ENCODE results near the gene SERF2. TPM values are rescaled to one million over a fixed set of nuclear protein-coding genes. Genes with fewer than 3 reads are reported as not detected.

SERF2 gene
- total and polyA plus RNA-seq, 2 of the 13 experiments (the other 11 are each of a cell fraction or from before 2014, with no cell fraction given) = 811 to 1,257 TPM

DNA sequence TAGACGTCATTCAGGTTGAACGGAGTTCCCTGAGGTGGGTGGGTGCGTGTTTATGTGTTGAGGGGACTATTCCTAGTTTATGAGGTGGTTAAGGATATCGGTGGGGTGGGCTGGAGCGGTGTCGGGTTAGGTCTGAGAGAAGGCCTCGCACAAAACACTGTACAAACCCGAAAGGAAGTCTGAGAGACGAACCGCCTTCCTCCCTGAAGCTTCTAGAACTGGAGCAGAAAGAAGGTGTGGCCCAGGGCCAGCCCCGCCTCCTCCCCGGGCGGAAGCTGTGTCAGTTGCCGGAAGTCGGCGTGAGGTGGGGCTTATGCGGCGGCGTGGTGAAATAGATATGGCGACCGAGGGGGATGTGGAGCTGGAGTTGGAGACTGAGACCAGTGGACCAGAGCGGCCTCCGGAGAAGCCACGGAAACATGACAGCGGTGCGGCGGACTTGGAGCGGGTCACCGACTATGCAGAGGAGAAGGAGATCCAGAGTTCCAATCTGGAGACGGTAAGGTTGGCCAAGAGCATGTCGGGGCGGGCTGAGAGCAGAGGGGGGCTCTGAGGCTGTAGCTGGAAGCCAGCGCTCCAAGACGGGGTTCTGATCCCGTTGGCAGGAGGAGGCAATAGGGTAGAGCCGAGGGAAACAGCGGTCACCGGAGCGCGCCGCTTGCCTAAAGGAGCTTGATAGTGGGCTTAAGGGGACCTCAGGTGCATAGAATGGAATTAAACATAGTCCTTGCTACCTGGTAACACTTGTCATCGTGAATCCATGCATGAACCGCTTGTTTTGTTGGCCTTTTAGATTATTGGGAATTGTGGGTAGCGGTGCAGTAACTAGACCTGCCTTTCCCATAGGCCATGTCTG, 8.4 kb downstream of the SERF2 start, which contains the start of gene HYPK (continued):
- TF ChIP-seq ZNF772 (CRISPR knock-in tag; IDR thresholded peaks at IDR 0.05) (0 out of 2 replicates have a peak, but pooled peaks have one; percentile 37), NONO (IDR thresholded peaks at IDR 0.05) (no peak), NONO (CRISPR knock-in tag; conservative IDR thresholded peaks at IDR 0.05) (peak; percentile 81), MYC (CRISPR knock-in tag; IDR thresholded peaks at IDR 0.05; ENCODE audit: borderline replicate concordance) (peak; percentile 80), HOXA3 (CRISPR knock-in tag; IDR thresholded peaks at IDR 0.05) (peak; percentile 66; the same call in 1 of the 2 replicates), ZBTB42 (CRISPR knock-in tag; IDR thresholded peaks at IDR 0.05) (no peak), ZNF558 (CRISPR knock-in tag; IDR thresholded peaks at IDR 0.05; ENCODE audit: borderline replicate concordance) (peak; percentile 49; the same call in 1 of the 2 replicates), ZNF121 (CRISPR knock-in tag; IDR thresholded peaks at IDR 0.05) (no peak), NFYB (CRISPR knock-in tag; IDR thresholded peaks at IDR 0.05) (no peak), ZNF354B (CRISPR knock-in tag; IDR thresholded peaks at IDR 0.05) (no peak), ZNF225 (CRISPR knock-in tag; IDR thresholded peaks at IDR 0.05) (no peak), MEF2D (CRISPR knock-in tag; IDR thresholded peaks at IDR 0.05) (no peak), RAD21 (CRISPR knock-in tag; IDR thresholded peaks at IDR 0.05) (peak; percentile 4; the same call in 1 of the 2 replicates), ZNF737 (CRISPR knock-in tag; IDR thresholded peaks at IDR 0.05; ENCODE audit: borderline replicate concordance) (0 out of 2 replicates have a peak, but pooled peaks have one; percentile 24), ZNF747 (CRISPR knock-in tag; IDR thresholded peaks at IDR 0.05; ENCODE audit: borderline replicate concordance) (no peak), ZFP1 (CRISPR knock-in tag; IDR thresholded peaks at IDR 0.05) (no peak), KLF9 (CRISPR knock-in tag; IDR thresholded peaks at IDR 0.05; ENCODE audit: low read depth) (no peak), BHLHE40 (IDR thresholded peaks at IDR 0.05; ENCODE audit: low read length) (no peak), RFX3 (CRISPR knock-in tag; IDR thresholded peaks at IDR 0.05) (no peak), RORA (CRISPR knock-in tag; IDR thresholded peaks at IDR 0.05) (no peak), RNF2 (conservative IDR thresholded peaks at IDR 0.05; ENCODE audit: low read depth) (no peak), CEBPG (CRISPR knock-in tag; IDR thresholded peaks at IDR 0.05) (peak; percentile 21; the same call in 1 of the 2 replicates), IKZF4 (CRISPR knock-in tag; IDR thresholded peaks at IDR 0.05; ENCODE audit: borderline replicate concordance, low read depth, not compliant biosample characterization) (no peak), ZNF768 (CRISPR knock-in tag; IDR thresholded peaks at IDR 0.05) (peak; percentile 28; the same call in 1 of the 2 replicates)
- TF ChIP-seq, protein P1, sequence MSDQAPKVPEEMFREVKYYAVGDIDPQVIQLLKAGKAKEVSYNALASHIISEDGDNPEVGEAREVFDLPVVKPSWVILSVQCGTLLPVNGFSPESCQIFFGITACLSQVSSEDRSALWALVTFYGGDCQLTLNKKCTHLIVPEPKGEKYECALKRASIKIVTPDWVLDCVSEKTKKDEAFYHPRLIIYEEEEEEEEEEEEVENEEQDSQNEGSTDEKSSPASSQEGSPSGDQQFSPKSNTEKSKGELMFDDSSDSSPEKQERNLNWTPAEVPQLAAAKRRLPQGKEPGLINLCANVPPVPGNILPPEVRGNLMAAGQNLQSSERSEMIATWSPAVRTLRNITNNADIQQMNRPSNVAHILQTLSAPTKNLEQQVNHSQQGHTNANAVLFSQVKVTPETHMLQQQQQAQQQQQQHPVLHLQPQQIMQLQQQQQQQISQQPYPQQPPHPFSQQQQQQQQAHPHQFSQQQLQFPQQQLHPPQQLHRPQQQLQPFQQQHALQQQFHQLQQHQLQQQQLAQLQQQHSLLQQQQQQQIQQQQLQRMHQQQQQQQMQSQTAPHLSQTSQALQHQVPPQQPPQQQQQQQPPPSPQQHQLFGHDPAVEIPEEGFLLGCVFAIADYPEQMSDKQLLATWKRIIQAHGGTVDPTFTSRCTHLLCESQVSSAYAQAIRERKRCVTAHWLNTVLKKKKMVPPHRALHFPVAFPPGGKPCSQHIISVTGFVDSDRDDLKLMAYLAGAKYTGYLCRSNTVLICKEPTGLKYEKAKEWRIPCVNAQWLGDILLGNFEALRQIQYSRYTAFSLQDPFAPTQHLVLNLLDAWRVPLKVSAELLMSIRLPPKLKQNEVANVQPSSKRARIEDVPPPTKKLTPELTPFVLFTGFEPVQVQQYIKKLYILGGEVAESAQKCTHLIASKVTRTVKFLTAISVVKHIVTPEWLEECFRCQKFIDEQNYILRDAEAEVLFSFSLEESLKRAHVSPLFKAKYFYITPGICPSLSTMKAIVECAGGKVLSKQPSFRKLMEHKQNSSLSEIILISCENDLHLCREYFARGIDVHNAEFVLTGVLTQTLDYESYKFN (CRISPR knock-in tag; conservative IDR thresholded peaks at IDR 0.05) = 0 out of 2 replicates have a peak, but pooled peaks have one; percentile 33
- TF ChIP-seq, protein P2, sequence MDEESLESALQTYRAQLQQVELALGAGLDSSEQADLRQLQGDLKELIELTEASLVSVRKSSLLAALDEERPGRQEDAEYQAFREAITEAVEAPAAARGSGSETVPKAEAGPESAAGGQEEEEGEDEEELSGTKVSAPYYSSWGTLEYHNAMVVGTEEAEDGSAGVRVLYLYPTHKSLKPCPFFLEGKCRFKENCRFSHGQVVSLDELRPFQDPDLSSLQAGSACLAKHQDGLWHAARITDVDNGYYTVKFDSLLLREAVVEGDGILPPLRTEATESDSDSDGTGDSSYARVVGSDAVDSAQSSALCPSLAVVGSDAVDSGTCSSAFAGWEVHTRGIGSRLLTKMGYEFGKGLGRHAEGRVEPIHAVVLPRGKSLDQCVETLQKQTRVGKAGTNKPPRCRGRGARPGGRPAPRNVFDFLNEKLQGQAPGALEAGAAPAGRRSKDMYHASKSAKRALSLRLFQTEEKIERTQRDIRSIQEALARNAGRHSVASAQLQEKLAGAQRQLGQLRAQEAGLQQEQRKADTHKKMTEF (CRISPR knock-in tag; IDR thresholded peaks at IDR 0.05) = peak; percentile 71; the same call in 1 of the 2 replicates
- TF ChIP-seq, protein P3, sequence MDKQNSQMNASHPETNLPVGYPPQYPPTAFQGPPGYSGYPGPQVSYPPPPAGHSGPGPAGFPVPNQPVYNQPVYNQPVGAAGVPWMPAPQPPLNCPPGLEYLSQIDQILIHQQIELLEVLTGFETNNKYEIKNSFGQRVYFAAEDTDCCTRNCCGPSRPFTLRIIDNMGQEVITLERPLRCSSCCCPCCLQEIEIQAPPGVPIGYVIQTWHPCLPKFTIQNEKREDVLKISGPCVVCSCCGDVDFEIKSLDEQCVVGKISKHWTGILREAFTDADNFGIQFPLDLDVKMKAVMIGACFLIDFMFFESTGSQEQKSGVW (CRISPR knock-in tag; IDR thresholded peaks at IDR 0.05; ENCODE audit: borderline replicate concordance) = no peak

All from HepG2 (cell line).